NCI-H1930 (cell line): Measurements from ENCODE around the gene PLEKHM3.
"Not testable (repeated sequence)": the region's sequence is repeated elsewhere in the genome, so short reads cannot be mapped to it uniquely, and the experiment has no call there.

Experiments used
- DNase-seq, 2 experiments: peaks; one replicate each; lab custom pipeline; 2025; lab: John Stamatoyannopoulos, UW

Gene PLEKHM3

GRCh38 chr2:208036357-208036756, 11.0 kb upstream of the PLEKHM3 start:
- DNase-seq, result no peak

GRCh38 chr2:208034503-208035140, 9.3 kb upstream of the PLEKHM3 start:
- no peak for DNase-seq

GRCh38 chr2:208033701-208034502, 8.6 kb upstream of the PLEKHM3 start:
- no peak for DNase-seq

GRCh38 chr2:208031608-208032019, 6.3 kb upstream of the PLEKHM3 start:
- DNase-seq, result no peak

GRCh38 chr2:208025814-208026184, 472 bp upstream of the PLEKHM3 start:
- no peak for DNase-seq

- DNase-seq, result no peak
These were observed 1.2 kb downstream of the PLEKHM3 start for GRCh38 chr2:208024091-208024490.

GRCh38 chr2:208020253-208020652, 5.1 kb downstream of the PLEKHM3 start:
- DNase-seq, result no peak

- not testable (repeated sequence) for DNase-seq
These were observed 7.1 kb downstream of the PLEKHM3 start for GRCh38 chr2:208018124-208018712.

- no peak for DNase-seq
These were observed 7.6 kb downstream of the PLEKHM3 start for GRCh38 chr2:208017721-208018120.

- DNase-seq, result no peak
These were observed 9.9 kb downstream of the PLEKHM3 start for GRCh38 chr2:208015475-208015874.

GRCh38 chr2:208013285-208014178, 11.8 kb downstream of the PLEKHM3 start:
- DNase-seq, result no peak

- no peak for DNase-seq
These were observed 12.9 kb downstream of the PLEKHM3 start for GRCh38 chr2:208012449-208012848.

- no peak for DNase-seq
These were observed 14.8 kb downstream of the PLEKHM3 start for GRCh38 chr2:208010506-208010905.

- DNase-seq, result no peak
These were observed 18.5 kb downstream of the PLEKHM3 start for GRCh38 chr2:208006833-208007232.

- no peak for DNase-seq
These were observed 19.0 kb downstream of the PLEKHM3 start for GRCh38 chr2:208006337-208006736.

GRCh38 chr2:208001924-208002323, 23.4 kb downstream of the PLEKHM3 start:
- DNase-seq, result no peak

- DNase-seq, result no peak
These were observed 24.5 kb downstream of the PLEKHM3 start for GRCh38 chr2:208000701-208001395.

GRCh38 chr2:207996848-207997247, 28.5 kb downstream of the PLEKHM3 start:
- no peak for DNase-seq

- DNase-seq, result no peak
These were observed 29.4 kb downstream of the PLEKHM3 start for GRCh38 chr2:207995887-207996286.

- no peak for DNase-seq
These were observed 32.1 kb downstream of the PLEKHM3 start for GRCh38 chr2:207993151-207993763.

GRCh38 chr2:207991944-207992343, 33.4 kb downstream of the PLEKHM3 start:
- DNase-seq, result no peak
